AG04449 (cell line): Measurements from ENCODE around the gene SLC3A2.

Source experiments
- CTCF ChIA-PET: fragments of 350-600 bp; formaldehyde crosslinking; extraction: SDS; loops from one replicate; lab custom pipeline; 2021; ENCODE audit warnings: antibody characterized with exemption; lab: Yijun Ruan, JAX
- POLR2A ChIA-PET: fragments of 400-600, 350-600 bp; formaldehyde crosslinking; extraction: SDS; loops from one replicate; lab custom pipeline; 2020; ENCODE audit warnings: antibody characterized with exemption, inconsistent platforms; lab: Yijun Ruan, JAX
- DNase-seq: peaks from one replicate; pipeline ENCODE4 v3.0.0-alpha.2; 2010; ENCODE audit warnings: low read depth, low spot score
- H3K4me3 ChIP-seq: 2 replicates; pipeline ENCODE4 v1.5.1; 2011; ENCODE audit warnings: low read depth, mild to moderate bottlenecking, control low read depth, low read length
- CTCF ChIP-seq: IDR thresholded peaks from one replicate; pipeline ENCODE4 v1.5.1; 2011; ENCODE audit warnings: mild to moderate bottlenecking, moderate library complexity, low read length, control low read depth, inconsistent platforms; ENCODE audit not compliant: insufficient read depth; ENCODE audit errors: missing control alignments

SLC3A2 gene

GRCh38 chr11:62922653-62923431 lies 42.1 kb downstream of the SLC3A2 start:
- ChIA-PET POLR2A (no interaction called here), CTCF (interaction anchor here (0.6 to 12.0 kb wide), 4 partner anchors 11 to 101 kb away, joined by 3 to 150 read pairs (median 3); no protein-coding TSS in a partner anchor)
- DNase-seq, result no peak
- peak; percentile 53 for TF ChIP-seq CTCF
- no peak overlapping the region; the same call in 1 of the 2 replicates for H3K4me3 ChIP-seq

GRCh38 chr11:62923601-62924411 lies 43.1 kb downstream of the SLC3A2 start:
- TF ChIP-seq CTCF, result no peak

GRCh38 chr11:62925308-62925707 lies 44.6 kb downstream of the SLC3A2 start:
- CTCF ChIA-PET, result interaction anchor here (1.1 kb wide), 1 partner anchor 13 kb away, joined by 3 read pairs; no protein-coding TSS in a partner anchor
- no peak for DNase-seq
- H3K4me3 ChIP-seq, result no peak overlapping the region
- POLR2A ChIA-PET, result no interaction called here
- TF ChIP-seq CTCF, result no peak

More at GRCh38 chr11:62923601-62924411, 43.1 kb downstream of the SLC3A2 start:
- H3K4me3 ChIP-seq, result peak overlapping the region; percentile 18
- DNase-seq, result no peak
- ChIA-PET CTCF (interaction anchor here (0.6 to 12.0 kb wide), 4 partner anchors 12 to 100 kb away, joined by 3 to 150 read pairs (median 3); no protein-coding TSS in a partner anchor), POLR2A (interaction anchor here (0.5 to 0.7 kb wide), 2 partner anchors 22 to 81 kb away, joined by 3 to 4 read pairs; no protein-coding TSS in a partner anchor)

- POLR2A ChIA-PET, result no interaction called here
- no peak for TF ChIP-seq CTCF
- CTCF ChIA-PET, result interaction anchor here (1.3 to 3.8 kb wide), 2 partner anchors 19 to 97 kb away, joined by 4 to 18 read pairs; no protein-coding TSS in a partner anchor
- no peak for DNase-seq
- no peak overlapping the region for H3K4me3 ChIP-seq
Measured at GRCh38 chr11:62925745-62926679, 45.3 kb downstream of the SLC3A2 start.

GRCh38 chr11:62926680-62927455 lies 46.2 kb downstream of the SLC3A2 start:
- CTCF ChIA-PET, result interaction anchor here (1.1 to 3.8 kb wide), 3 partner anchors 20 to 109 kb away, joined by 3 to 18 read pairs (median 4); no protein-coding TSS in a partner anchor

More at GRCh38 chr11:62926680-62927455, 46.2 kb downstream of the SLC3A2 start:
- H3K4me3 ChIP-seq, result no peak overlapping the region
- POLR2A ChIA-PET, result no interaction called here
- DNase-seq, result no peak
- no peak for TF ChIP-seq CTCF
